Heart right ventricle (tissue), 16 donors: ENCODE results near the gene SEC61B. TPM values are rescaled to one million over a fixed set of nuclear protein-coding genes. Genes with fewer than 3 reads are reported as not detected.

Experiments
- ATAC-seq, 8 donors: fragments of 200-7000 bp; cut with Tn5 transposase; one replicate each; pipeline ENCODE4 v1.9.1; 2020; ENCODE audit warnings: mild to moderate bottlenecking in 8 of 8, moderate library complexity in 8 of 8, moderate number of reproducible peaks in 1 of 8
- DNase-seq, 2 donors: peaks; one replicate each; pipeline ENCODE4 v3.0.0-alpha.2; 2020
- H3K27ac ChIP-seq, 10 donors: fragments of 200-600 bp; sonication (generic) in 2 of 10; one replicate each; pipeline versions ENCODE4 v1.5.0 to v1.8.0; 2020 to 2022; ENCODE audit warnings: mild to moderate bottlenecking in 3 of 10
- H3K27me3 ChIP-seq, 7 donors: fragments of 200-600 bp; one replicate each; pipeline ENCODE4 v1.8.0; 2021 to 2022; ENCODE audit warnings: mild to moderate bottlenecking in 2 of 7
- H3K36me3 ChIP-seq, 9 donors: fragments of 200-600 bp; sonication (generic) in 1 of 9; one replicate each; pipeline versions ENCODE4 v1.5.0 to v1.8.0; 2020 to 2022; ENCODE audit warnings: mild to moderate bottlenecking in 2 of 9
- H3K4me1 ChIP-seq, 9 donors: fragments of 200-600 bp; sonication (generic) in 1 of 9; one replicate each; pipeline versions ENCODE4 v1.5.0 to v1.8.0; 2020 to 2022; ENCODE audit warnings: mild to moderate bottlenecking in 4 of 9
- H3K4me3 ChIP-seq, 10 donors: fragments of 200-600 bp; sonication (generic) in 2 of 10; one replicate each; pipeline versions ENCODE4 v1.5.0 to v1.8.0; 2020 to 2022; ENCODE audit warnings: mild to moderate bottlenecking in 7 of 10, moderate library complexity in 2 of 10
- H3K9me3 ChIP-seq, 11 donors: fragments of 200-600 bp in 10 of 11; sonication (generic) in 2 of 11; one replicate each; pipeline versions ENCODE4 v1.5.0 to v1.8.0; 2013 to 2022; ENCODE audit warnings: mild to moderate bottlenecking in 2 of 11, control low read depth in 1 of 11, moderate library complexity in 1 of 11
- WGBS, 2 donors: extraction: QIAGEN DNeasy Blood & Tissue Kit; methylation state at CpG; one replicate each; pipeline ENCODE4 v1.1.7; 2013; ENCODE audit warnings: inconsistent platforms in 1 of 2; 5-methylcytosine and 5-hydroxymethylcytosine counted together
- intact Hi-C, 10 donors: fragments of 100-400 bp; cut with DNase I; formaldehyde crosslinking; loops; one replicate each; pipeline versions ENCODE4 v1.11.1 to v1.14.2; 2022
- polyA plus RNA-seq, 2 donors: library from polyadenylated mRNA; stranded (reverse); fragments of 200-250 nt; gene quantifications; one replicate each; pipeline ENCODE4 v1.2.3, GENCODE V29; 2013
- total RNA-seq, 10 donors: library from RNA; stranded (reverse); fragmentation: NEBNext Ultra II Directional in 3 of 10; extraction: Animal tissue kit (Norgen Biotek cat#: 25700) in 3 of 10; gene quantifications; one replicate each; pipeline versions ENCODE4 v1.2.1 to v1.2.4, GENCODE V29; 2021 to 2023
- TF ChIP-seq, protein P1 (sequence below), 9 donors: fragments of 200-600 bp; sonication (generic) in 2 of 9; IDR thresholded peaks; one replicate each; pipeline versions ENCODE4 v1.5.0 to v1.8.0; 2021 to 2022; ENCODE audit warnings: antibody characterized with exemption in 9 of 9, mild to moderate bottlenecking in 5 of 9, moderate library complexity in 1 of 9
- donor health status: Arrhythmogenic right ventricular cardiomyopathy.
- donor health status: ischemic (EF 13 %, LVEDD 7.1; RV severe dilation, severe dysfunction).
- donor health status: healthy with polysubstance abuse.
- donor health status: DM: no; HTN: yes; CAD: no.
- donor health status: DM: no; HTN: no; CAD: no.
- donor health status: ischemic (EF 25% LVEDD 6.9; RV normal size, moderate dysfunction).
- donor health status: ischemic (EF 25% LVEDD 5.7; RV mildly dilated, moderate dysfunction).
- donor health status: healthy.
- donor health status: DM: yes; HTN: yes; CAD: no.
- donor health status: Ischemic cardiomyopathy.
- donor health status: ischemic (EF 35%, LVEDD 5.7; RV mildly dilated, moderate dysfunction).
- donor health status: nonischemic (EF 11% LVEDD 7.7; RV severe dilation, severe dysfunction).
- donor health status: DM: yes; HTN: yes; CAD: no.
- donor health status: PGD.
- donor health status: ischemic (EF 29% LVEDD 5.4; RV normal size, mild dysfunction).
- donor health status: nonischemic (EF 23%, LVEDD 6.1; RV moderate dilation, normal function).

SEC61B gene
- total and polyA plus RNA-seq, 12 donors = 24.1 to 177 (median 37.4) TPM

DNA sequence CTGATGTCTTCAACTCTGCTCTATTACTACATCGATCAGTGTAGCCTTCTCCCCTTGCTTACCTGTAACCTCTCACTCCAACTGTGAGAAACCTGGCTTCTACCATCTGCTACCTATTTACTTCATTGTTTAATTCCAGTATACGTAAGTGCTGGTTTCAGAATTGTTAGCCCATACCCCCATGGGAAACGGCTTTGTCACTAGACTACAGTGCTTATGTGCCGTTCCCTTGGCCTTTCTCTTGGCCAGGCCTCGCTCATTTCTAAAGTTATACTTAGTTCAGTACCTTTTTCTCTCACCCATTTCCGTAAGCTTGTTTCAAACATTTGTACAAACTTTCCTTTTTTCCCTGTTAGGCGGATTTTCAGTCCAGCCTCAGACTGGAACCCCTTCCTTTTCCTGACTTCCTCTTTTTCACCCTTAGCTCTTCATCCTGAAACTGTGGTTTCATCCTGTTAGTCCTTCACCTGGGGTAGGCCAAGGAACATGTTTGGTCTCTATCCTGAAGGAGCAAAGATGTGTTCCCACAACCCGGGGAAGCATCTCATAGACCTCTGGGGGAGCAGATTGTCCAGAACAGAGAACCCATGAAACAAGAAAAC is 22.0 kb upstream of the SEC61B start:
- TF ChIP-seq, protein P1, sequence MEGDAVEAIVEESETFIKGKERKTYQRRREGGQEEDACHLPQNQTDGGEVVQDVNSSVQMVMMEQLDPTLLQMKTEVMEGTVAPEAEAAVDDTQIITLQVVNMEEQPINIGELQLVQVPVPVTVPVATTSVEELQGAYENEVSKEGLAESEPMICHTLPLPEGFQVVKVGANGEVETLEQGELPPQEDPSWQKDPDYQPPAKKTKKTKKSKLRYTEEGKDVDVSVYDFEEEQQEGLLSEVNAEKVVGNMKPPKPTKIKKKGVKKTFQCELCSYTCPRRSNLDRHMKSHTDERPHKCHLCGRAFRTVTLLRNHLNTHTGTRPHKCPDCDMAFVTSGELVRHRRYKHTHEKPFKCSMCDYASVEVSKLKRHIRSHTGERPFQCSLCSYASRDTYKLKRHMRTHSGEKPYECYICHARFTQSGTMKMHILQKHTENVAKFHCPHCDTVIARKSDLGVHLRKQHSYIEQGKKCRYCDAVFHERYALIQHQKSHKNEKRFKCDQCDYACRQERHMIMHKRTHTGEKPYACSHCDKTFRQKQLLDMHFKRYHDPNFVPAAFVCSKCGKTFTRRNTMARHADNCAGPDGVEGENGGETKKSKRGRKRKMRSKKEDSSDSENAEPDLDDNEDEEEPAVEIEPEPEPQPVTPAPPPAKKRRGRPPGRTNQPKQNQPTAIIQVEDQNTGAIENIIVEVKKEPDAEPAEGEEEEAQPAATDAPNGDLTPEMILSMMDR (IDR thresholded peaks at IDR 0.05) = no peak
- no peak overlapping the region for H3K4me3 ChIP-seq
- DNase-seq (no peak), ATAC-seq (no peak)
- peaks cover 0 to 3% (median 0%) of the 10 kb centered on the region in 11 donors for H3K9me3 ChIP-seq
- H3K27me3 ChIP-seq = no peaks in the 10 kb centered on the region
- no peaks in the 10 kb centered on the region for H3K36me3 ChIP-seq
- no peak overlapping the region for H3K27ac ChIP-seq
- no peaks in the 10 kb centered on the region for H3K4me1 ChIP-seq
- WGBS, 2 donors = 89 to 91% methylated on average over 8 of the region's 8 CpGs
- intact Hi-C loops = no loop called here

DNA sequence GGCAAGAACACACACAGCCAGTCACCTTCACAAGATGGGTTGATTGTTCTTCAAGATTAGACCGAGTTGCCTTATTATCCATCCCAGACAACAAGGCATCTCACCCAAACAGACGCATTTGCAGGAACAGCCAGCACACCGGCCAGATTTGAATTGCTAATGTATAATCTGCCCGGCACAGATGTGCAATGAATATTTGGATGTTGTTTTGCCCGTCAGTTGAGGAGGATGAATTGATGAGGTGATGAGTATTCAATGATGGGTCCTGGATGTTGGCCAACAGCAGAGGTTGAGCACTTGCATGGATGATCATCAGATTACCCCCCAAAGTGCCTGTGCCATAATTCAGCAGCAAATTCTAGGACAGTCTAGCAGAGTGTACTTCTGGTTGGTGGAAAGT is 20.5 kb upstream of the SEC61B start:
- Histone ChIP-seq H3K9me3 (peaks cover 0 to 5% (median 0%) of the 10 kb centered on the region in 11 donors), H3K4me3 (no peak overlapping the region), H3K36me3 (no peaks in the 10 kb centered on the region), H3K4me1 (no peaks in the 10 kb centered on the region), H3K27ac (no peak overlapping the region), H3K27me3 (no peaks in the 10 kb centered on the region)
- no peak for ATAC-seq
- 72 to 73% methylated on average over 5 of the region's 5 CpGs for WGBS, 2 donors
- TF ChIP-seq, protein P1 (IDR thresholded peaks at IDR 0.05) = no peak
- no peak for DNase-seq
- intact Hi-C loops = no loop called here

DNA sequence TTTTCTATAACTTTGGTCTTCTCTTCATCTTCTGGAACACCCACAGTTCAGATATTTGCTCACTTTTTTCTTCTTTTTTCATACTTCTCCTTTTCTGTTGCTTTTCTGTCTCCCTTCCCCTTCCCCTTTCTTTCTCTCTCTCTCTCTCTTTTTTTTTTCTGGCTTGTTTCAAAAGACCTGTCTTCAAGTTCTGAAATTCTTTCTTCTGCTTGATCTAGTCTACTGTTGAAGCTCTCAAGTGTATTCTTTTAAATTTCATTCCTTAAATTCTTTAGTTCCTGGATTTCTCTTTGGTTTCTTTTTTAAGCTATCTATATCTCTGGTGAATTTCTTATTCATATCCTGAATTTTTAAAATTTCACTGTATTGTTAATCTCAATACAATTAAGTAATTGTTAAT is 11.5 kb upstream of the SEC61B start:
- no peaks in the 10 kb centered on the region for H3K27me3 ChIP-seq
- H3K36me3 ChIP-seq = peaks cover 0 to 16% (median 0%) of the 10 kb centered on the region in 9 donors
- no peak overlapping the region for H3K4me3 ChIP-seq
- intact Hi-C loops = no loop called here
- ATAC-seq = no peak
- no peak for DNase-seq
- H3K27ac ChIP-seq = no peak overlapping the region
- peaks cover 0 to 14% (median 0%) of the 10 kb centered on the region in 11 donors for H3K9me3 ChIP-seq
- TF ChIP-seq, protein P1 (IDR thresholded peaks at IDR 0.05) = no peak
- H3K4me1 ChIP-seq = peaks cover 0 to 12% (median 0%) of the 10 kb centered on the region in 9 donors

GRCh38 chr9:99211746-99212145 is 10.3 kb upstream of the SEC61B start:
- Histone ChIP-seq H3K9me3 (peaks cover 0 to 14% (median 0%) of the 10 kb centered on the region in 11 donors), H3K4me1 (peaks cover 0 to 12% (median 0%) of the 10 kb centered on the region in 9 donors), H3K27me3 (no peaks in the 10 kb centered on the region), H3K27ac (no peak overlapping the region), H3K4me3 (no peak overlapping the region), H3K36me3 (peaks cover 0 to 21% (median 0%) of the 10 kb centered on the region in 9 donors)
- intact Hi-C loops = no loop called here
- 94 to 100% methylated on average over 1 of the region's 1 CpG for WGBS, 2 donors
- ATAC-seq (peak in 3 of 8 donors; percentile 12 to 41 (median 18)), DNase-seq (no peak)
- TF ChIP-seq, protein P1 (IDR thresholded peaks at IDR 0.05) = no peak
